ENCODE results near the gene FHOD3.
A peak's percentile ranks its signal among the peaks of the same experiment; 100 is the strongest.

Gene FHOD3

GRCh38 chr18:36530676-36531405 is 233.3 kb downstream of the FHOD3 start:
- H3K4me3 ChIP-seq (ENCODE audit: low read depth, low read length) = no peak overlapping the region
- TF ChIP-seq MYC (IDR thresholded peaks at IDR 0.05; ENCODE audit: low read depth, low read length) (no peak), POLR2A (IDR thresholded peaks at IDR 0.05; ENCODE audit: extremely low read depth, insufficient read length) (no peak), MAX (IDR thresholded peaks at IDR 0.05; ENCODE audit: low read depth, low read length) (no peak), CTCF (IDR thresholded peaks at IDR 0.05; ENCODE audit: low read depth, low read length) (no peak)
- DNase-seq (ENCODE audit: low read depth) = no peak

GRCh38 chr18:36531636-36532035 is 234.1 kb downstream of the FHOD3 start:
- TF ChIP-seq POLR2A (IDR thresholded peaks at IDR 0.05; ENCODE audit: extremely low read depth, insufficient read length) (no peak), MYC (IDR thresholded peaks at IDR 0.05; ENCODE audit: low read depth, low read length) (no peak)
- DNase-seq (ENCODE audit: low read depth) = no peak
- no peak overlapping the region for H3K4me3 ChIP-seq (ENCODE audit: low read depth, low read length)

GRCh38 chr18:36532394-36532793 is 234.9 kb downstream of the FHOD3 start:
- TF ChIP-seq POLR2A (IDR thresholded peaks at IDR 0.05; ENCODE audit: extremely low read depth, insufficient read length) (no peak), MAX (IDR thresholded peaks at IDR 0.05; ENCODE audit: low read depth, low read length) (no peak), MYC (IDR thresholded peaks at IDR 0.05; ENCODE audit: low read depth, low read length) (no peak), CTCF (IDR thresholded peaks at IDR 0.05; ENCODE audit: low read depth, low read length) (no peak)
- H3K4me3 ChIP-seq (ENCODE audit: low read depth, low read length) = no peak overlapping the region
- no peak for DNase-seq (ENCODE audit: low read depth)

- no peak overlapping the region for H3K4me3 ChIP-seq (ENCODE audit: low read depth, low read length)
- TF ChIP-seq CTCF (IDR thresholded peaks at IDR 0.05; ENCODE audit: low read depth, low read length) = no peak
- TF ChIP-seq MYC (IDR thresholded peaks at IDR 0.05; ENCODE audit: low read depth, low read length) = no peak
- no peak for TF ChIP-seq MAX (IDR thresholded peaks at IDR 0.05; ENCODE audit: low read depth, low read length)
- no peak for TF ChIP-seq POLR2A (IDR thresholded peaks at IDR 0.05; ENCODE audit: extremely low read depth, insufficient read length)
- DNase-seq (ENCODE audit: low read depth) = no peak
Measured at GRCh38 chr18:36532815-36533214, 235.3 kb downstream of the FHOD3 start.

- no peak for DNase-seq (ENCODE audit: low read depth)
- no peak for TF ChIP-seq CTCF (IDR thresholded peaks at IDR 0.05; ENCODE audit: low read depth, low read length)
- no peak for TF ChIP-seq MAX (IDR thresholded peaks at IDR 0.05; ENCODE audit: low read depth, low read length)
- TF ChIP-seq MYC (IDR thresholded peaks at IDR 0.05; ENCODE audit: low read depth, low read length) = no peak
- no peak for TF ChIP-seq POLR2A (IDR thresholded peaks at IDR 0.05; ENCODE audit: extremely low read depth, insufficient read length)
- no peak overlapping the region for H3K4me3 ChIP-seq (ENCODE audit: low read depth, low read length)
Measured at GRCh38 chr18:36533446-36534153, 236.1 kb downstream of the FHOD3 start.

- TF ChIP-seq POLR2A (IDR thresholded peaks at IDR 0.05; ENCODE audit: extremely low read depth, insufficient read length) = no peak
- TF ChIP-seq MAX (IDR thresholded peaks at IDR 0.05; ENCODE audit: low read depth, low read length) = no peak
- TF ChIP-seq CTCF (IDR thresholded peaks at IDR 0.05; ENCODE audit: low read depth, low read length) = no peak
- no peak for TF ChIP-seq MYC (IDR thresholded peaks at IDR 0.05; ENCODE audit: low read depth, low read length)
- no peak overlapping the region for H3K4me3 ChIP-seq (ENCODE audit: low read depth, low read length)
- peak; percentile 35 for DNase-seq (ENCODE audit: low read depth)
Measured at GRCh38 chr18:36534154-36534688, 236.7 kb downstream of the FHOD3 start.
